OCI-LY3 (cell line): ENCODE data around the gene TINAG.

Experiments used
- H2AFZ ChIP-seq: fragments of 200-600, 300-600 bp; shearing (Covaris generic); 2 replicates; pipeline ENCODE4 v1.6.0; 2014; ENCODE audit warnings: antibody characterized with exemption, low read depth, low read length
- H3K27ac ChIP-seq: fragments of 200-600, 300-600 bp; sonication (generic); 2 replicates; pipeline ENCODE4 v1.5.1; 2014; ENCODE audit warnings: mild to moderate bottlenecking, low read length, moderate library complexity, mixed read lengths
- H3K27me3 ChIP-seq: fragments of 200-600, 300-600 bp; sonication (generic); 2 replicates; pipeline ENCODE4 v1.6.1; 2014; ENCODE audit warnings: low read depth, low read length, mixed read lengths
- H3K36me3 ChIP-seq: fragments of 200-600, 300-600 bp; sonication (generic); replicated peaks from 2 replicates; pipeline ENCODE3; 2014; ENCODE audit warnings: low read depth, low read length, mixed read lengths
- H3K4me1 ChIP-seq: fragments of 300-600, 200-600 bp; sonication (generic); 2 replicates; pipeline ENCODE4 v1.6.1; 2014; ENCODE audit warnings: low read length, mixed read lengths
- H3K4me2 ChIP-seq: fragments of 200-600, 300-600 bp; sonication (generic); 2 replicates; pipeline ENCODE4 v1.6.1; 2014; ENCODE audit warnings: low read length, mixed read lengths
- H3K4me3 ChIP-seq: fragments of 300-600, 200-600 bp; sonication (generic); 2 replicates; pipeline ENCODE4 v1.5.1; 2014; ENCODE audit warnings: antibody characterized with exemption, mild to moderate bottlenecking, low read length, moderate library complexity
- H3K79me2 ChIP-seq: fragments of 300-600, 200-600 bp; shearing (Covaris generic); 2 replicates; pipeline ENCODE4 v1.6.1; 2014; ENCODE audit warnings: mild to moderate bottlenecking, low read length, mixed read lengths
- H3K9ac ChIP-seq: fragments of 300-600, 200-600 bp; shearing (Covaris generic); 2 replicates; pipeline ENCODE4 v1.6.0; 2014; ENCODE audit warnings: mild to moderate bottlenecking, low read length, moderate library complexity
- H3K9me3 ChIP-seq: fragments of 200-600, 300-600 bp; shearing (Covaris generic); 2 replicates; pipeline ENCODE4 v1.6.1; 2014; ENCODE audit warnings: low read length, mixed read lengths; ENCODE audit not compliant: insufficient read depth
- H4K20me1 ChIP-seq: fragments of 200-600, 300-600 bp; sonication (generic); 2 replicates; pipeline ENCODE4 v1.6.1; 2016; ENCODE audit warnings: low read length, mixed read lengths; ENCODE audit not compliant: insufficient read depth
- EZH2phosphoT487 ChIP-seq: fragments of 200-600 bp; shearing (Covaris generic); IDR thresholded peaks from 2 replicates; pipeline ENCODE4 v1.6.1; 2018; ENCODE audit warnings: antibody characterized with exemption, mixed run types, low read depth
- TF ChIP-seq, protein P1 (sequence below): fragments of 200-600, 300-600 bp; sonication (generic); IDR thresholded peaks from 2 replicates; pipeline ENCODE4 v1.5.1; 2014; ENCODE audit warnings: antibody characterized with exemption, low read length, low read depth

TINAG gene

DNA sequence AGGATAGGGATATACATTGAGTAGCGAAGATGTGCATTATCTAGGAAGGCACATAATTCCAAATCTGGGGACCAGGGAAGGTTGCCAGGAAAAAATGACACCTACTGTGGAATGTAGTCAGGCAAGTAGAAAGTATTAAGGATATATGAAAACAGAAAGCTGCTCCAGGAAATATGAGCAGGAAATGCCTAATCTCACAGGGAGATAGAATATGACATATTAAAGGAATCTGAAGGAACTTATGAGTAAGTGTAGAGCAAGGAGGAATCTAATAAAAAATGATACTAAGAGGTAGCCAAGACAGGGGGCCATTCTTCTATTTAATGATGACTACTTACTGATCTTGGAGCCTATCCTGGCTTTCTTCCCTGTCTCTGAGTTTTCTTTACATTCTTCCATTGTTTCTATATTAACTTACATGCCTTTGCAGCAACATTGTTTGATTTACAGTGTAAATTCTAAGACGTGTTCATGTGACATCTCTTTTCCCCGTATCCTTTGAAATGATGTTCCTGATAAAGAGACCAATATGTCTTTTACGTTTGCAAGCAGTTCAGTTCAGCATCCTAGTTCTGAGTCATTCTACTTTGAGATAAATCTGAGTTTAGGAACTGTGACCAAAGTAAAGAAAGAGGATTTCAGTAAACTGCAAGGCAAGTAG, 58.6 kb downstream of the TINAG start:
- Histone ChIP-seq H3K27me3 (no peaks in the 10 kb centered on the region), H3K36me3 (no peaks in the 10 kb centered on the region), H3K9me3 (no peaks in the 10 kb centered on the region), H3K4me2 (no peak overlapping the region), H3K9ac (no peak overlapping the region), H2AFZ (no peak overlapping the region), H4K20me1 (no peaks in the 10 kb centered on the region), H3K79me2 (no peaks in the 10 kb centered on the region), H3K4me3 (no peak overlapping the region), H3K27ac (no peak overlapping the region), H3K4me1 (no peaks in the 10 kb centered on the region)
- no peak for TF ChIP-seq EZH2phosphoT487
- TF ChIP-seq, protein P1, sequence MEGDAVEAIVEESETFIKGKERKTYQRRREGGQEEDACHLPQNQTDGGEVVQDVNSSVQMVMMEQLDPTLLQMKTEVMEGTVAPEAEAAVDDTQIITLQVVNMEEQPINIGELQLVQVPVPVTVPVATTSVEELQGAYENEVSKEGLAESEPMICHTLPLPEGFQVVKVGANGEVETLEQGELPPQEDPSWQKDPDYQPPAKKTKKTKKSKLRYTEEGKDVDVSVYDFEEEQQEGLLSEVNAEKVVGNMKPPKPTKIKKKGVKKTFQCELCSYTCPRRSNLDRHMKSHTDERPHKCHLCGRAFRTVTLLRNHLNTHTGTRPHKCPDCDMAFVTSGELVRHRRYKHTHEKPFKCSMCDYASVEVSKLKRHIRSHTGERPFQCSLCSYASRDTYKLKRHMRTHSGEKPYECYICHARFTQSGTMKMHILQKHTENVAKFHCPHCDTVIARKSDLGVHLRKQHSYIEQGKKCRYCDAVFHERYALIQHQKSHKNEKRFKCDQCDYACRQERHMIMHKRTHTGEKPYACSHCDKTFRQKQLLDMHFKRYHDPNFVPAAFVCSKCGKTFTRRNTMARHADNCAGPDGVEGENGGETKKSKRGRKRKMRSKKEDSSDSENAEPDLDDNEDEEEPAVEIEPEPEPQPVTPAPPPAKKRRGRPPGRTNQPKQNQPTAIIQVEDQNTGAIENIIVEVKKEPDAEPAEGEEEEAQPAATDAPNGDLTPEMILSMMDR: no peak

DNA sequence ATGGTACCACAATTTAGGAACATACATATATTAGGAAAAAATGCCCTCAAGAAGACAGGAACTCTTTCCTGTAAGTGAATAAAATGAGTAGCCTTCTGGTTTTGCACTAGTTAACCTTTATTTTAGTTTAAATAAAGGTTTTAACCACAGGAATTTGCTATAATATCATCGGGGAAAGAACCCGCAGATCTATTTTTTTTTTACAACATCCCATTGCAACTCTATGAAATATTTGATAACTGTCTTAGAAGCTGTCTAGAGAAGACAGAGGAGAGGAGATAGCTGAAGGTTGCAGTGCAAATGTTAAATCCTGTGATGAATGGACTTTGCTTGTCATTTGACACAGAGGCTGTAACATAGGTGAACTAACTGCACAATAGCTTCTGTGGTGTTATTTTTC, 69.5 kb downstream of the TINAG start:
- Histone ChIP-seq H3K36me3 (no peaks in the 10 kb centered on the region), H3K27ac (no peak overlapping the region), H3K4me1 (no peaks in the 10 kb centered on the region), H4K20me1 (no peaks in the 10 kb centered on the region), H2AFZ (no peak overlapping the region), H3K9me3 (no peaks in the 10 kb centered on the region), H3K4me2 (no peak overlapping the region), H3K9ac (no peak overlapping the region), H3K79me2 (no peaks in the 10 kb centered on the region), H3K27me3 (no peaks in the 10 kb centered on the region), H3K4me3 (no peak overlapping the region)
- TF ChIP-seq EZH2phosphoT487: no peak
- TF ChIP-seq, protein P1: no peak

DNA sequence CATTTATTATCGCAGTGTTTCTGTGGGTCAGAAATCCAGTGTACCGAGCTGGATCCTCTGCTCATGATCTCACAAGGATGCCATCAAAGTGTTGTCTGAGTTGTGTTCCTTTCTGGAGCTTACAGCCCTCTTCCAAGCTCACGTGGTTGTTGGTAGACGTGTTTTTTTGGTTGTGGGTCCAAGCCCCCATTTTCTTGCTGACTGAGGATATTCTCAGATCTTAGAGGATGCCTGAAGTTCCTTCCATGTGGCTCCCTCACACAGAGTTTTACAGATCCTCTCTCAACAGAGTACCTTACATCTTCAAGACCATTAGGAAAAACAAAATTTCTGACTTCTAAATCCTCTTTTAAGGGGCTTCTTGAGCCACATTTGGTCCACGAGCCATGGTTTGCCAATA, 78.1 kb downstream of the TINAG start:
- H3K27ac ChIP-seq: no peak overlapping the region
- no peaks in the 10 kb centered on the region for H3K79me2 ChIP-seq
- no peaks in the 10 kb centered on the region for H3K27me3 ChIP-seq
- no peak overlapping the region for H3K9ac ChIP-seq
- H2AFZ ChIP-seq: no peak overlapping the region
- no peak overlapping the region for H3K4me2 ChIP-seq
- no peaks in the 10 kb centered on the region for H3K9me3 ChIP-seq
- H4K20me1 ChIP-seq: no peaks in the 10 kb centered on the region
- H3K36me3 ChIP-seq: no peaks in the 10 kb centered on the region
- H3K4me1 ChIP-seq: no peaks in the 10 kb centered on the region
- H3K4me3 ChIP-seq: no peak overlapping the region
- no peak for TF ChIP-seq EZH2phosphoT487
- TF ChIP-seq, protein P1: no peak

DNA sequence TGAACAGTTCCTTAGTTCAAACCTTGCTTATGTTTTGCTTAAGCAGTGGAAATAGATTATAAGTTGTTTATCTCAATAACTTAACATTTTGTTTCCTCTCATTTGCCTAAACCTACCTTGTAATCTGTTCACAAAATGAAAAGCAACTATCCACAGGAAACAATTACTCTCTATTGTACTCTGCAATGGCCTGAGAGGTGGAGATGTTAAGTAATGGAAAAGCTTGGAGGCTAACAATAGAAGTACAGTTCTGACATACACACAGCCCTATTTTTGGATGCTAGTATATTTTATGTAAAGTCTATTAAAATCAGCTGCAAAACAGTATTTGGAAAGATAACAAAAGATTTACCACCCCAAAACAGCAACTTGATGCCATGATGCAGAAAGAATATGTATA, 82.1 kb downstream of the TINAG start:
- TF ChIP-seq EZH2phosphoT487: no peak
- TF ChIP-seq, protein P1: no peak
- Histone ChIP-seq H3K27me3 (no peaks in the 10 kb centered on the region), H3K9me3 (peaks cover 7% of the 10 kb centered on the region), H3K4me1 (no peaks in the 10 kb centered on the region), H2AFZ (no peak overlapping the region), H3K36me3 (no peaks in the 10 kb centered on the region), H3K79me2 (no peaks in the 10 kb centered on the region), H3K9ac (no peak overlapping the region), H3K27ac (no peak overlapping the region), H4K20me1 (no peaks in the 10 kb centered on the region), H3K4me3 (no peak overlapping the region), H3K4me2 (no peak overlapping the region)
